Amygdala (tissue), 56 donors: ENCODE measurements around the gene CTSA.

Experiments used
- DNase-seq, 56 donors: peaks; one replicate each; lab custom pipeline; 2025; lab: John Stamatoyannopoulos, UW

The CTSA gene

GRCh38 chr20:45934046-45934585 lies 43.0 kb downstream of the CTSA start:
- peak in 35 of 56 donors; percentile 54 to 94 (median 82) for DNase-seq

GRCh38 chr20:45934586-45935415 lies 43.7 kb downstream of the CTSA start, which contains the start of gene PCIF1:
Gene PCIF1, plus strand, starts transcription at chr20:45934683. Its CDS starts 4,317 bp downstream, at chr20:45939000.
- DNase-seq = peak; percentile 80 to 98 (median 95)

- peak in 1 of 56 donors; percentile 10 for DNase-seq
Observed at GRCh38 chr20:45935416-45936046, 44.4 kb downstream of the CTSA start.

- no peak for DNase-seq
Observed at GRCh38 chr20:45937765-45938164, 46.6 kb downstream of the CTSA start.

GRCh38 chr20:45938727-45939438 lies 47.7 kb downstream of the CTSA start:
- peak in 1 of 56 donors; percentile 8 for DNase-seq

- no peak for DNase-seq
Observed at GRCh38 chr20:45940053-45940452, 48.9 kb downstream of the CTSA start.

GRCh38 chr20:45940469-45940868 lies 49.3 kb downstream of the CTSA start:
- DNase-seq = no peak

GRCh38 chr20:45943613-45944012 lies 52.5 kb downstream of the CTSA start:
- no peak for DNase-seq

- peak in 2 of 56 donors; percentile 25 to 38 for DNase-seq
Observed at GRCh38 chr20:45944151-45944964, 53.2 kb downstream of the CTSA start.

- DNase-seq = no peak
Observed at GRCh38 chr20:45944965-45945677, 54.0 kb downstream of the CTSA start.

- no peak for DNase-seq
Observed at GRCh38 chr20:45945678-45946148, 54.6 kb downstream of the CTSA start.

GRCh38 chr20:45946149-45946970 lies 55.2 kb downstream of the CTSA start:
- DNase-seq = peak in 2 of 56 donors; percentile 3 to 23

GRCh38 chr20:45947110-45947866 lies 56.2 kb downstream of the CTSA start:
- no peak for DNase-seq

GRCh38 chr20:45948261-45948733 lies 57.2 kb downstream of the CTSA start:
- DNase-seq = no peak
